UCSD-AML1 (cell line): ENCODE results near the gene RASAL2.
"Not testable (repeated sequence)": the region's sequence is repeated elsewhere in the genome, so short reads cannot be mapped to it uniquely, and the experiment has no call there.

Experiments
- DNase-seq: peaks from one replicate; lab custom pipeline; 2025; ENCODE audit not compliant: unreplicated experiment; lab: John Stamatoyannopoulos, UW

RASAL2 gene

GRCh38 chr1:178273707-178274410 is 180.0 kb downstream of the RASAL2 start:
- DNase-seq, result no peak

DNA sequence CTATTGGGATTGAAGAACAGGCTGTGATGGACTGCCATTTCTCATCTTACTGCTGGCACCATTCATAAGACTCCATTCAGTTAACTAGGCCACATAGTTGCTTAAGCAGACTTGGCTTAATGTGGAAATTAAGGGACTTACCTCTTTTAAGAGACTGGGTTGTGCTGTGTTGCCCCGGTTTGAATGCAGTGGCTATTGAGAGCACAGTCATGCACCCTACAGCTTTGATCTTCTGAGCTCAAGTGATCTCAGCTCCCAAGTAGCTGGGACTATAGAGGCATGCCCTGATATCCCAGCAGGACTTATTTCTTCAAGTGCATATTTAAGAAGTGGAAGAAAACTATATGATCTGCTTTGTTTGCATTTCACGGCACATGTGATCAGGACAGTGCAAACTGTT is 181.1 kb downstream of the RASAL2 start:
- no peak for DNase-seq

- no peak for DNase-seq
Observed at GRCh38 chr1:178275553-178275952, 181.6 kb downstream of the RASAL2 start.

GRCh38 chr1:178277793-178278530 is 184.1 kb downstream of the RASAL2 start:
- DNase-seq, result peak; percentile 19

DNA sequence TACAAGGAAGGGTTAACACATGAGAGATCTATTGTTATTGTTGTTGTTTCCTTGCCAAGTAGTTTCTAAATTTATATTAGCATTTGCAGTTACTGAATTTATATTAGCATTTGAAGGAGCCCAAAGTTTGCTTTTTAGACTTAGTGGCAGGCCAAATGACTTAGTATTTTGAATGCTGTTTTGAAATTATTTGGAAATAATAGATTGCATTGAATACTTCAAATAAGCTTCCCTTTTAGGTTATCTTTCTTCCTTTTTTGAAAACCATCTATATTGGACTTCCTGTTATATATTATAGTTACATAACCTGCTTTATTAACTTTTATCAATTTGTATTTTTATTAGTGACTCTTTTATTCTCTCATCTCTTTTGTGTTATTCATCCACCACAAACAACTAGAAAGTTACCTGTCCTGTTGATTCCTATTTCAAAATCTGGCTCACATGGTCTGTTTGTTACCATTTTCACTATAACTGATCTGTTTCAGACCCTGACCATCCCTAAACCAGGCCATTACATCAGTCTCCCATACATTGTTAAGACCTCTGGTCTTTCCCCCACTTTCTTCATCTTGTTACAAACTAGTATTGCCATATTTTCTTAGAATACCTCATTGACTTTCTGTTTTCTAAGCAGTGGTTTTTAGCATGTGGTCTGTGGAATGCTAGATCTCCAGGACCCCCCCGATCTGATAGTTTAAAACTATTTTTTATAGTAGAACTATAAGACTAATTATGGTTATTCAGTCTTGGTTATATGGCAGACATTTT is 185.2 kb downstream of the RASAL2 start:
- DNase-seq, result no peak

DNA sequence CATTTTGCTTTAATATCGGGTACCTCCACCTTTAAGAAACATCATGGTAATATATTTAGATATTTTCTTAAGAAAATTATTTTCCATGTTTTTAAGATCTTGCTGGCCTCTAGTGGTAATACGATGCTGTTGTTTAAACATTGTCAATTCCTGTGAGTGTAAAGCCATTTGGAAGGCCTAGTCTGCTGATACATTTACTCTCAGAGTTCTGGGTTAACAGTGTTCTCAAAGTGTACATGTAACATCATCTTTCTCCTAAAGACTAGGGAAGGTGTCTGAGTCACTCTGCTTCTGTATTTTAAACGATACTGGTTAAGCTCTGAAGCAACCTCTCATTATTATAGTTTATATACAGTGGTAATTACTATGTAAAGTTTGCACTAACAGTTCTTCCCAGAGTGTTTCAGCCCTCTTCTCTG is 189.1 kb downstream of the RASAL2 start:
- DNase-seq, result no peak

DNA sequence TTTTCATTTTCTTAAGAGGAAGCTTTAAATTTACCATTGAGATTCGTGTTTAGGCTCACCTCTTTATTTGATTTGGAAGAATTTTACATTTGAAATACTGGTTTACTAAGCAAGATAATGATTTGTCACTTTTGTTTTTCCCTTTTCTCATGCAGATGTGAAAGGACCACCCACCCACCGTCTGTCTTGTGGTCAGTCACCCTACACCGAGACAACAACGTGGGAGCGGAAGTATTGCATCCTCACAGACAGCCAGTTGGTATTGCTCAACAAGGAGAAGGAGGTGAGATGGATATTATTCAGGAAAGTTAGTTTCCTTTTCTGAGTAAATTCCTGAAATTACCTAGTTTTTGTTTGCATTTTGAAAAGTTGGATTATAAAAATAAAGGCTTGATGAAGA is 189.5 kb downstream of the RASAL2 start:
- peak; percentile 24 for DNase-seq

- peak; percentile 13 for DNase-seq
Observed at GRCh38 chr1:178284058-178284457, 190.2 kb downstream of the RASAL2 start.

DNA sequence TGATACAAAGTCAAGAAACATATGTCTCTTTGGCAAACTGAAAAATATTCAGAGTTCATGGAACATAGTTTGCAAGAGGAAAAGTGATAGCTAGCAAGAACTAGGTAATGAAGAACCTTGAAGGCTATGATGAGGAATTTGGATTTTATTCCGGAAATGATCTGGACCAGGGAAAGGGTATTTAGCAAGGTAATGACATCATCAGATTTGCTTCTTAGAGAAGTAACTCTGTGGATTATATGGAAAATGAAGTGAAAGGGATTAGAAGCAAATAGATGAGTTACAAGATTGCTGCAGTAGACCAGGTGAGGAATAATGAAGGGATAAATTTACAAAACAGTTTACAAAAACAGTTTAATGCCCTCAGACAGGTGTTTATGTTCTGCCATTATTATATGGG is 197.3 kb downstream of the RASAL2 start:
- no peak for DNase-seq

- DNase-seq, result no peak
Observed at GRCh38 chr1:178294654-178295053, 200.8 kb downstream of the RASAL2 start.

- DNase-seq, result no peak
Observed at GRCh38 chr1:178300352-178300699, 206.4 kb downstream of the RASAL2 start.

DNA sequence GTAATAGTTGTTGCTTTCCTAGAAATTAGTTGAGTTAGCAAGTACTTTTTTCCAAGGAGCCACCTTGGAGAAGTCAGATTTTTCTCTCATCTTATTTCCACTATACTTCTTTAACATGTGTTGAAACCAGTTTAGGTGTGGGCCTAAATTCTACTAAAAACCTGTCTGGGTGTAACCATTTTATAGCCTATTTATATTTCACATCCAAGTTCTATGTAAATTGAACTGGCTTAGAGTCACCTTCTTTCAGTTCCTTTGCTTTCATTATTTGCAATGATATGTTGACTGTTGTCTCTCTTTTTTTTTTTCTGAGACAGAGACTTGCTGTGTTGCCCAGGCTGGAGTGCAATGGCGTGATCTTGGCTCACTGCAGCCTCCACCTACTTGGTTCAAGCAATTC is 207.2 kb downstream of the RASAL2 start:
- DNase-seq, result no peak

DNA sequence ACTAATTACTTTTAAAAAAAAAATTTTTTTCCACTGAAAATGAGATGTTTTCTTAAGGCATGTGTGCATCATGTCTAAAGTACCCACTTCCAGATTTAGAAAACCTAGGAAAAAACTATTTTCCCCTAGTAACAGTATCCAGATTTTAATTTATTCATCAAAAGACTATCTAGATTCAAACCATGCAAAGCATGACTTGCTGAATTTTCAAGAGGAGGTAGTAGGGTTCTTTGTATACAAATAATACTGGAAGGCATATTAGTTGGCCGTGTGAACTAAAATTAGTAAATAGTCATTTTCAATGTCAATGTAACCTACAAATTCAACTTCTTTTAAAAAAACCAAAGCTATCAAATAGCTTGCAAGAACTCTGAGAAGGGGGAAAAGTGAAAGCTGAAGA is 213.4 kb downstream of the RASAL2 start:
- DNase-seq, result no peak

- DNase-seq, result no peak
Observed at GRCh38 chr1:178308438-178308837, 214.5 kb downstream of the RASAL2 start.

GRCh38 chr1:178310685-178311105 is 216.8 kb downstream of the RASAL2 start:
- no peak for DNase-seq

GRCh38 chr1:178311164-178311563 is 217.3 kb downstream of the RASAL2 start:
- DNase-seq, result no peak

GRCh38 chr1:178320280-178320982 is 226.5 kb downstream of the RASAL2 start:
- DNase-seq, result not testable (repeated sequence)

DNA sequence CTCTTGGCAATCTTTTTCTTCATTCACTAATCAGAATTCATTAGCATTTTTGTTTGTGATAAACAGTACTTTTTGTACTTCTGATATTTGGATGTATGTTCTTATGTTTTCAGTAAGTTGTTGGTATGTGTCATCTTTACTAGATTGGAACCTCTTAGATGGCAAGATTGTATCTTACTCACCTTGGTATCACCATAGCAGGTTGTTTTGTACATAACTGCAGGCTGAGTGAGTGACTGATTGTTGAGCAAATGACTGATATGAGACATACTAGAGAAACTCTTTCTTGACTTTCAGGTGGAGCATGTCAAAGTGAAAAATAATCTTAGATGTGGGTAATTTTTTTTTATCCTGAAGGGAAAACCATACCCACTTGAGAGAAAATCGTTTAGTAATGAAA is 229.2 kb downstream of the RASAL2 start:
- DNase-seq, result no peak

- DNase-seq, result no peak
Observed at GRCh38 chr1:178324003-178324402, 230.1 kb downstream of the RASAL2 start.

GRCh38 chr1:178328728-178329127 is 234.8 kb downstream of the RASAL2 start:
- DNase-seq, result no peak

DNA sequence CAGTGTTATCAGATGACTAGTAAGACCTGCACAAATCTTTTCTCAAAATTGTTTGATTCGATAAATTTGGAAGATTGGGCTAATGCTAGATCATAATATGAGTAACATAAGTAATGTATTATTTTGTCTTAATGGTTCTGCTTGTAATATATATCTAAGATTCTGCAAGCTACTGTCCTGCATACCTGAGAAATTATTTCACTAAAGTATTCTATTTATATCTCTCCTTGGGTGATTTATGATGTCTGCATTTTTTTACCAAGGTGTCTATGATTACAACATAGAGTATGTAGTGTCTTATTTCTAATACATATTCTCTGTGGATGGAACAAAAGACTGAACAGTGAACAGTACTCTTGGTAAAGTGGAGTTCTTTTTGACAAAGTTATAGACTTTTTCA is 236.2 kb downstream of the RASAL2 start:
- no peak for DNase-seq
